Trophoblast cell (in vitro differentiated cells and primary cell): ENCODE measurements around the gene ADARB2.

ENCODE experiments used
- DNase-seq, 2 donors: peaks; one replicate each; pipeline ENCODE4 v3.0.0-alpha.2; 2016
- H2AFZ ChIP-seq: 2 replicates; pipeline ENCODE4 v1.6.1; 2013; ENCODE audit warnings: low read length, moderate library complexity, mild to moderate bottlenecking; ENCODE audit not compliant: insufficient read depth, poor library complexity
- H2AK5ac ChIP-seq: 2 replicates; pipeline ENCODE4 v1.6.1; 2013; ENCODE audit warnings: mild to moderate bottlenecking, low read length
- H2BK120ac ChIP-seq: 2 replicates; pipeline ENCODE4 v1.6.1; 2013; ENCODE audit warnings: low read length, mild to moderate bottlenecking, moderate library complexity; ENCODE audit not compliant: insufficient read depth, poor library complexity
- H2BK12ac ChIP-seq: 2 replicates; pipeline ENCODE4 v1.6.1; 2013; ENCODE audit warnings: mild to moderate bottlenecking, low read length, moderate library complexity
- H2BK5ac ChIP-seq: 2 replicates; pipeline ENCODE4 v1.6.1; 2013; ENCODE audit warnings: low read length, low read depth, moderate library complexity, mild to moderate bottlenecking; ENCODE audit not compliant: poor library complexity
- H3K14ac ChIP-seq: 2 replicates; pipeline ENCODE4 v1.6.1; 2013; ENCODE audit warnings: mild to moderate bottlenecking, low read length
- H3K18ac ChIP-seq: 2 replicates; pipeline ENCODE4 v1.6.1; 2013; ENCODE audit warnings: mild to moderate bottlenecking, low read length
- H3K23ac ChIP-seq: 2 replicates; pipeline ENCODE4 v1.6.1; 2013; ENCODE audit warnings: low read length
- H3K27ac ChIP-seq: 2 replicates; pipeline ENCODE4 v1.5.1; 2013; ENCODE audit warnings: low read depth, mild to moderate bottlenecking, inconsistent platforms, low read length, moderate library complexity
- H3K27me3 ChIP-seq: 2 replicates; pipeline ENCODE4 v1.6.1; 2013; ENCODE audit warnings: inconsistent platforms, mild to moderate bottlenecking, low read length, moderate library complexity; ENCODE audit not compliant: insufficient read depth
- H3K36me3 ChIP-seq, 2 experiments: 1 replicate in 1 of 2; 2 replicates in 1 of 2; pipeline ENCODE4 v1.6.1; 2013; ENCODE audit warnings: low read length in 2 of 2, mild to moderate bottlenecking in 2 of 2, moderate library complexity in 1 of 2; ENCODE audit not compliant: insufficient read depth in 2 of 2, control insufficient read depth in 1 of 2
- H3K4ac ChIP-seq: 2 replicates; pipeline ENCODE4 v1.6.1; 2013; ENCODE audit warnings: low read depth, mild to moderate bottlenecking, low read length, moderate library complexity
- H3K4me1 ChIP-seq, 2 experiments: 1 replicate in 1 of 2; 2 replicates in 1 of 2; pipeline ENCODE4 v1.6.1; 2013; ENCODE audit warnings: low read length in 2 of 2, mild to moderate bottlenecking in 2 of 2, moderate library complexity in 1 of 2; ENCODE audit not compliant: insufficient read depth in 2 of 2, control insufficient read depth in 1 of 2
- H3K4me2 ChIP-seq: 2 replicates; pipeline ENCODE4 v1.6.1; 2013; ENCODE audit warnings: inconsistent platforms, mild to moderate bottlenecking, low read length, moderate library complexity
- H3K4me3 ChIP-seq: 2 replicates; pipeline ENCODE4 v1.5.1; 2013; ENCODE audit warnings: mild to moderate bottlenecking, low read depth, low read length, inconsistent platforms
- H3K79me1 ChIP-seq: one replicate; pipeline ENCODE4 v1.6.1; 2013; ENCODE audit warnings: low read length
- H3K79me2 ChIP-seq: 2 replicates; pipeline ENCODE4 v1.6.1; 2013; ENCODE audit warnings: low read length, mild to moderate bottlenecking; ENCODE audit not compliant: control insufficient read depth, insufficient read depth, poor library complexity
- H3K9ac ChIP-seq: 2 replicates; pipeline ENCODE4 v1.6.1; 2013; ENCODE audit warnings: mild to moderate bottlenecking, low read length
- H3K9me3 ChIP-seq: 2 replicates; pipeline ENCODE4 v1.6.1; 2013; ENCODE audit warnings: low read depth, mild to moderate bottlenecking, control low read depth, inconsistent platforms, low read length; ENCODE audit not compliant: insufficient read depth
- H4K12ac ChIP-seq: 2 replicates; pipeline ENCODE4 v1.6.1; 2013; ENCODE audit warnings: low read depth, mild to moderate bottlenecking, low read length, moderate library complexity
- H4K8ac ChIP-seq: 2 replicates; pipeline ENCODE4 v1.6.1; 2013; ENCODE audit warnings: low read depth, mild to moderate bottlenecking, low read length, moderate library complexity
- H4K91ac ChIP-seq: one replicate; pipeline ENCODE4 v1.6.1; 2013; ENCODE audit warnings: low read depth, mild to moderate bottlenecking, low read length, moderate library complexity
- WGBS: extraction: QIAGEN DNeasy Blood & Tissue Kit; methylation state at CpG from one replicate; pipeline ENCODE4 v1.1.7; 2013; ENCODE audit warnings: missing lambda C conversion rate; ENCODE audit not compliant: insufficient read length, insufficient coverage; ENCODE audit errors: extremely low coverage; 5-methylcytosine and 5-hydroxymethylcytosine counted together

Gene ADARB2

DNA sequence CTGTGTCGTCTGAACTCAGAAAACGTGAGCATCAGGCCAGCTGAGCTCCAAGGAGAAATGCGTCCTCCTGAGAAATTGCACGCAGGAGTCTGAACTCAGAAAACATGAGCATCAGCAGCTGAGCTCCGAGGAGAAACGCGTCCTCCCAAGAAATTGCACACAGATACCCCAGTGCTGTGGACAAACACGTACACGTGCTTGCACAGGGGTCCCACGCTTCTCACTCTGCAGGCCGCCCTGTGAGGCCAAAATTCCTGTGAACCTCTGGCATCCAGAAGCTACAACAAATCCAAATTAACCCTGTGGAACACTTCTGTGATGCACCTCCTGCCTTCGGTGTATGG lies 547.3 kb downstream of the ADARB2 start:
- no peak overlapping the region for H4K12ac ChIP-seq
- H3K23ac ChIP-seq = no peak overlapping the region
- H3K4me1 ChIP-seq = no peaks in the 10 kb centered on the region
- no peak for DNase-seq
- no peak overlapping the region for H3K27ac ChIP-seq
- no peak overlapping the region for H3K4me2 ChIP-seq
- no peak overlapping the region for H3K4ac ChIP-seq
- H2AFZ ChIP-seq = no peak overlapping the region
- no peak overlapping the region for H3K18ac ChIP-seq
- H4K8ac ChIP-seq = no peak overlapping the region
- no peak overlapping the region for H3K4me3 ChIP-seq
- H3K9ac ChIP-seq = no peak overlapping the region
- WGBS = no CpG with 5 or more reads among the region's 12 CpGs
- no peak overlapping the region for H2AK5ac ChIP-seq
- no peak overlapping the region for H4K91ac ChIP-seq
- no peak overlapping the region for H3K14ac ChIP-seq
- peaks cover 4% of the 10 kb centered on the region for H3K9me3 ChIP-seq
- no peaks in the 10 kb centered on the region for H3K27me3 ChIP-seq
- H2BK12ac ChIP-seq = no peak overlapping the region
- H3K36me3 ChIP-seq = no peaks in the 10 kb centered on the region
- H3K79me1 ChIP-seq = no peaks in the 10 kb centered on the region
- no peaks in the 10 kb centered on the region for H3K79me2 ChIP-seq
- no peak overlapping the region for H2BK5ac ChIP-seq
- H2BK120ac ChIP-seq = no peak overlapping the region

DNA sequence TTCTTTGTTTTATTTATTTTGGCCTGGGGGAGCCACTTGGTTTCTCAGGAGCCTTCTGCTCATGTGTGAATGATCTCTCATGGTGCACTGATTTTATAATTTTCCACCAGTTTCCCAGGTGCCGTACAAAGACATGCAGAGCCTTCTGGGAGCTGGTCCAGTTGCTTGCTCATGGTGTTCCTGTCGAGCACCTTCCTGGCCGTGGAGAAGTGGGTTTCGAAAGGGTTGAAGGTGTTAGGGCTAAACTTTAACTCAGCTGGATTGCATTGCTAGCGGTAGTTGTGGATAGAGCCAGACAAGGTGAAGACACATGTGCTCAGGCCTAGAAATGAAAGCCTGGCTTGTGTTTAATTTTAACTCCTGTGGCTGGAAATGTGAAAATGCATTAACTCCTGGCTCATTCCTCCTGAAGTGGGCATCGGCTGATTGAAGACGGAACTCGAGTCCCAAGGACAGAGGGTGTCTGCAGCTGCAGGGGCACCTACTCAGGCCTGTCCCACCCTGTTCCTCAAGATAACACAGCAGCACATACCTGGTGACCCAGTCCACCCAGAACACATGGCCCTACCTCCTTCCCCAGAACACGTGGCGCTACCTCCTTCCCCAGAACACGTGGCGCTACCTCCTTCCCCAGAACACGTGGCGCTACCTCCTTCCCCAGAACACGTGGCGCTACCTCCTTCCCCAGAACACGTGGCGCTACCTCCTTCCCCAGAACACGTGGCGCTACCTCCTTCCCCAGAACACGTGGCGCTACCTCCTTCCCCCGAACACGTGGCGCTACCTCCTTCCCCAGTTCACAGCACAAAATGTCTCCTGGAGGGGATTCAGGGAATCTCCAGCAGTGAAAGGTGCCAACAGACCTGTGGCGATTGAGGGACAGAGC lies 547.9 kb downstream of the ADARB2 start:
- Histone ChIP-seq H3K4ac (no peak overlapping the region), H2AK5ac (no peak overlapping the region), H3K4me2 (no peak overlapping the region), H3K14ac (no peak overlapping the region), H3K23ac (no peak overlapping the region), H3K36me3 (no peaks in the 10 kb centered on the region), H3K9me3 (peaks cover 4% of the 10 kb centered on the region), H3K4me3 (no peak overlapping the region), H4K12ac (no peak overlapping the region), H2BK5ac (no peak overlapping the region), H2BK12ac (no peak overlapping the region), H3K18ac (no peak overlapping the region), H3K9ac (no peak overlapping the region), H2AFZ (no peak overlapping the region), H3K79me1 (no peaks in the 10 kb centered on the region), H3K27ac (no peak overlapping the region), H4K8ac (no peak overlapping the region), H3K27me3 (no peaks in the 10 kb centered on the region), H2BK120ac (no peak overlapping the region), H3K79me2 (no peaks in the 10 kb centered on the region), H4K91ac (no peak overlapping the region), H3K4me1 (no peaks in the 10 kb centered on the region)
- no CpG with 5 or more reads among the region's 26 CpGs for WGBS
- no peak for DNase-seq

DNA sequence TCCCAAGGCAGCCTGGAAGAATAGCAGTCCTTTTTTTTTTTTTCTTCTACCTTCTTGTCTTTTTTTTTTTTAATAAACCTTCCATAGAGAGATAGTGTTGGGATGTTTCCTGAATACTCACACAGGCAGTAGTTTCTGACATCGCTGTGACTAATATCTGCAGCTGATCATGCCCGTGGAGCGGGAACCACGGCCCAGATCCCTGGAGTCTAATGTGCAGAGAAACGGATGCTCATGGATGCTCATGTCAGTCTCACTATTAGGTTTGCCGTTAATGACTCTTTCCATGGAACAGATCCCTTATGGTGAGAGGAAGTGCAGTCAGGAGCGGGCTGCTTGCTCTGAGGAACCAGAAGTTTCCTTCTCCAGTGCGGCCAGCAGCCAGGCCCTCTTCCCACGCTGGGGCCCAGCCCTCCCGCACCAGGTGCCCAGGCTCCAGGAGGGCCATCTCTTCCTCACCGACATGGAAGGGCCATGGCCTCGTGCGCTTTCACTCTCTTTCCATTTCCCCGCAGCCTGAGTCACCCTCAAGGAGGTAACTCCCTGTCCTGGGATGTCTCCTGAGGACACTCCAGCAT lies 548.7 kb downstream of the ADARB2 start:
- no peak overlapping the region for H3K23ac ChIP-seq
- H4K91ac ChIP-seq = no peak overlapping the region
- no peak overlapping the region for H2BK5ac ChIP-seq
- no peak overlapping the region for H3K18ac ChIP-seq
- H2BK120ac ChIP-seq = no peak overlapping the region
- DNase-seq = no peak
- no peak overlapping the region for H3K4me3 ChIP-seq
- no peaks in the 10 kb centered on the region for H3K27me3 ChIP-seq
- H3K14ac ChIP-seq = no peak overlapping the region
- H3K79me2 ChIP-seq = no peaks in the 10 kb centered on the region
- H2AK5ac ChIP-seq = no peak overlapping the region
- H2BK12ac ChIP-seq = no peak overlapping the region
- H3K9ac ChIP-seq = no peak overlapping the region
- H4K12ac ChIP-seq = no peak overlapping the region
- H3K27ac ChIP-seq = no peak overlapping the region
- H3K4ac ChIP-seq = no peak overlapping the region
- H2AFZ ChIP-seq = no peak overlapping the region
- no peak overlapping the region for H4K8ac ChIP-seq
- H3K36me3 ChIP-seq = no peaks in the 10 kb centered on the region
- no CpG with 5 or more reads among the region's 14 CpGs for WGBS
- H3K79me1 ChIP-seq = no peaks in the 10 kb centered on the region
- peaks cover 4% of the 10 kb centered on the region for H3K9me3 ChIP-seq
- H3K4me2 ChIP-seq = no peak overlapping the region
- H3K4me1 ChIP-seq = no peaks in the 10 kb centered on the region

DNA sequence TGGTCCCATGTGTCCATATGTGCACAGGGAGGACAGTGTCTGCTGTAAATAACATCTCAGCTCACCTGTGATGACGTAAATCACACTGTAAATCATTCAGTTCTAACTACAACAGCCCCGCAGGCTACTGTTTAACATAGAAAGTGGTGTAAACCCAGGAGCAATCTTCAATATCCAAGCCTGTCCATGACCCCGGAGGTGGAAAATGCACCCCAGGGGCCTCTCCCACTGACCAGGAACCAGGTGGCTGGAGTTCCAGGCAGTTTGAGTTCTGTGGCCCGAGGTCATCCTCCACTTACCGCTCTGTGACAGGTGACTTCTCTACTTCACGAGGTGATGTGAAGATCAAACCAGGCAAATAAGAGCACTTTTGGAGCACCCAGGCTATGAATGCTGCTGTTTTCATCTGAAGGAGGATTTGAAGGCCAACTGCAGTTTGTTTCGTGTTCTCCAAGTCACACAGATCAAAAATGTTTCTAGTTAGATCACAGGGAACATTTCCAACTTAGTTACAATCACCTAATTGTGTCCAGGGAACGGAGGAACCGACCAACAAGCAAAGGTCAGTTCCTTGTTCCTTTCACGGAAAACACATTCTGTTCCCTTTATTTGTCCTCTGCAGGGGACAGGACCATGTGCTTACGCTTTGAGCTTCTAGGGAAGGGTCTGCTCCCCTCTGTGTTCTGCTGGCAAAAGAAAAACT lies 549.3 kb downstream of the ADARB2 start:
- Histone ChIP-seq H2BK120ac (no peak overlapping the region), H3K4me2 (no peak overlapping the region), H3K9ac (no peak overlapping the region), H3K4me1 (no peaks in the 10 kb centered on the region), H3K9me3 (peaks cover 4% of the 10 kb centered on the region), H3K23ac (no peak overlapping the region), H2AFZ (no peak overlapping the region), H2AK5ac (no peak overlapping the region), H3K4ac (no peak overlapping the region), H2BK5ac (no peak overlapping the region), H3K36me3 (no peaks in the 10 kb centered on the region), H3K14ac (no peak overlapping the region), H3K27me3 (no peaks in the 10 kb centered on the region), H2BK12ac (no peak overlapping the region), H3K4me3 (no peak overlapping the region), H3K79me1 (no peaks in the 10 kb centered on the region), H3K27ac (no peak overlapping the region), H4K8ac (no peak overlapping the region), H4K91ac (no peak overlapping the region), H3K18ac (no peak overlapping the region), H4K12ac (no peak overlapping the region), H3K79me2 (no peaks in the 10 kb centered on the region)
- no CpG with 5 or more reads among the region's 11 CpGs for WGBS
- DNase-seq = no peak
